Breast epithelium (tissue), 4 donors: Measurements from ENCODE around the gene RAMP3. TPM values are rescaled to one million over a fixed set of nuclear protein-coding genes. Genes with fewer than 3 reads are reported as not detected.

Experiments
- DNase-seq, 2 donors: peaks; one replicate each; pipeline ENCODE4 v3.0.0-alpha.2; 2019; ENCODE audit warnings: low spot score in 2 of 2
- H3K27ac ChIP-seq, 2 donors: fragments of 200-600 bp; sonication (generic) in 1 of 2; one replicate each; pipeline ENCODE4 v1.5.1; 2016 to 2019; ENCODE audit warnings: mild to moderate bottlenecking in 1 of 2
- H3K27me3 ChIP-seq, 2 donors: fragments of 200-600 bp; sonication (generic) in 1 of 2; one replicate each; pipeline versions ENCODE4 v1.5.1 to v1.6.0; 2017 to 2019; ENCODE audit warnings: control low read depth in 1 of 2, mild to moderate bottlenecking in 1 of 2
- H3K36me3 ChIP-seq: fragments of 200-600 bp; one replicate; pipeline ENCODE4 v1.5.1; 2019
- H3K4me1 ChIP-seq, 2 donors: fragments of 200-600 bp; sonication (generic); one replicate each; pipeline ENCODE4 v1.5.1; 2016 to 2019; ENCODE audit warnings: control low read depth in 1 of 2
- H3K4me3 ChIP-seq, 3 donors: fragments of 200-600 bp; sonication (generic); 1 replicate in 2 of 3; 2 replicates in 1 of 3; pipeline ENCODE4 v1.5.1; 2016 to 2019; ENCODE audit warnings: mild to moderate bottlenecking in 3 of 3, moderate library complexity in 2 of 3
- H3K9me3 ChIP-seq, 2 donors: fragments of 200-600 bp; sonication (generic) in 1 of 2; one replicate each; pipeline ENCODE4 v1.5.1; 2016 to 2019; ENCODE audit warnings: control low read depth in 1 of 2
- CTCF ChIP-seq, 3 donors: fragments of 450-650 bp; IDR thresholded peaks; one replicate each; pipeline ENCODE4 v1.5.1; 2016 to 2017; ENCODE audit warnings: antibody characterized with exemption in 3 of 3, mild to moderate bottlenecking in 3 of 3, moderate library complexity in 3 of 3
- POLR2A ChIP-seq: fragments of 450-650 bp; IDR thresholded peaks from one replicate; pipeline ENCODE4 v1.6.1; 2016; ENCODE audit warnings: antibody characterized with exemption, mild to moderate bottlenecking, moderate library complexity
- POLR2AphosphoS5 ChIP-seq, 3 donors: sonication (generic); formaldehyde crosslinking; IDR thresholded peaks; one replicate each; pipeline ENCODE4 v1.6.1; 2017; ENCODE audit warnings: antibody characterized with exemption in 3 of 3
- intact Hi-C: fragments of 100-400 bp; cut with DNase I; formaldehyde crosslinking; loops from one replicate; pipeline ENCODE4 v1.15.1; 2023; ENCODE audit warnings: low total_unique reads
- total RNA-seq, 3 donors: library from RNA; depleted of rRNA; stranded (reverse); fragments of >200 nt; gene quantifications; one replicate each; pipeline ENCODE4 v1.1.0, GENCODE V29; 2016

The RAMP3 gene
- total RNA-seq, 3 donors from 2014 or later: 11.7 to 103 (median 76.8) TPM

- no peak overlapping the region for H3K4me3 ChIP-seq
- H3K36me3 ChIP-seq: no peaks in the 10 kb centered on the region
- DNase-seq: no peak
- H3K27ac ChIP-seq: no peak overlapping the region
- no peaks in the 10 kb centered on the region for H3K4me1 ChIP-seq
- H3K27me3 ChIP-seq: peaks cover 0 to 18% of the 10 kb centered on the region in 2 donors
- H3K9me3 ChIP-seq: no peaks in the 10 kb centered on the region
- intact Hi-C loops: no loop called here
- TF ChIP-seq CTCF (IDR thresholded peaks at IDR 0.05) (no peak), POLR2AphosphoS5 (IDR thresholded peaks at IDR 0.05) (no peak), POLR2A (no peak)
These were observed 59.8 kb downstream of the RAMP3 start for GRCh38 chr7:45217358-45217757.

- Histone ChIP-seq H3K9me3 (no peaks in the 10 kb centered on the region), H3K27ac (no peak overlapping the region), H3K4me1 (no peaks in the 10 kb centered on the region), H3K4me3 (no peak overlapping the region), H3K36me3 (no peaks in the 10 kb centered on the region), H3K27me3 (peaks cover 0 to 18% of the 10 kb centered on the region in 2 donors)
- TF ChIP-seq POLR2A (no peak), POLR2AphosphoS5 (IDR thresholded peaks at IDR 0.05) (no peak), CTCF (IDR thresholded peaks at IDR 0.05) (no peak)
- no peak for DNase-seq
- intact Hi-C loops: no loop called here
These were observed 61.5 kb downstream of the RAMP3 start for GRCh38 chr7:45219130-45219529.

GRCh38 chr7:45219801-45220435 lies 62.3 kb downstream of the RAMP3 start:
- peaks cover 0 to 18% of the 10 kb centered on the region in 2 donors for H3K27me3 ChIP-seq
- DNase-seq: no peak
- H3K4me1 ChIP-seq: no peaks in the 10 kb centered on the region
- no peaks in the 10 kb centered on the region for H3K9me3 ChIP-seq
- no peak overlapping the region for H3K4me3 ChIP-seq
- TF ChIP-seq POLR2A: no peak
- no peak for TF ChIP-seq CTCF (IDR thresholded peaks at IDR 0.05)
- no peak for TF ChIP-seq POLR2AphosphoS5 (IDR thresholded peaks at IDR 0.05)
- intact Hi-C loops: no loop called here
- no peak overlapping the region for H3K27ac ChIP-seq
- H3K36me3 ChIP-seq: no peaks in the 10 kb centered on the region

- no peaks in the 10 kb centered on the region for H3K4me1 ChIP-seq
- H3K9me3 ChIP-seq: no peaks in the 10 kb centered on the region
- intact Hi-C loops: no loop called here
- H3K27me3 ChIP-seq: peaks cover 0 to 16% of the 10 kb centered on the region in 2 donors
- H3K36me3 ChIP-seq: no peaks in the 10 kb centered on the region
- H3K4me3 ChIP-seq: no peak overlapping the region
- no peak for DNase-seq
- TF ChIP-seq CTCF (IDR thresholded peaks at IDR 0.05): no peak
- TF ChIP-seq POLR2A: no peak
- no peak for TF ChIP-seq POLR2AphosphoS5 (IDR thresholded peaks at IDR 0.05)
- no peak overlapping the region for H3K27ac ChIP-seq
These were observed 63.4 kb downstream of the RAMP3 start for GRCh38 chr7:45220846-45221618.

- no peaks in the 10 kb centered on the region for H3K36me3 ChIP-seq
These were observed 64.5 kb downstream of the RAMP3 start for GRCh38 chr7:45221896-45222604.

More at GRCh38 chr7:45221896-45222604, 64.5 kb downstream of the RAMP3 start:
- Histone ChIP-seq H3K27me3 (peaks cover 0 to 11% of the 10 kb centered on the region in 2 donors), H3K9me3 (no peaks in the 10 kb centered on the region), H3K4me3 (no peak overlapping the region), H3K27ac (no peak overlapping the region), H3K4me1 (no peaks in the 10 kb centered on the region)
- intact Hi-C loops: no loop called here
- no peak for TF ChIP-seq POLR2AphosphoS5 (IDR thresholded peaks at IDR 0.05)
- no peak for TF ChIP-seq CTCF (IDR thresholded peaks at IDR 0.05)
- TF ChIP-seq POLR2A: no peak
- no peak for DNase-seq
